GM12864 (cell line): ENCODE measurements around the gene TRIM69.

Experiments
- DNase-seq: peaks from one replicate; pipeline ENCODE4 v3.0.0-alpha.2; 2011; ENCODE audit warnings: low read depth
- H3K4me3 ChIP-seq: 2 replicates; pipeline ENCODE4 v1.5.1; 2011; ENCODE audit warnings: mild to moderate bottlenecking, low read depth, low read length, control low read depth
- CTCF ChIP-seq: IDR thresholded peaks from 2 replicates; pipeline ENCODE4 v1.5.1; 2011; ENCODE audit warnings: low read depth, mild to moderate bottlenecking, moderate library complexity, low read length, control low read depth, inconsistent platforms; ENCODE audit errors: missing control alignments

TRIM69 gene

GRCh38 chr15:44813231-44813630, 76.9 kb downstream of the TRIM69 start:
- DNase-seq = no peak
- TF ChIP-seq CTCF = no peak
- no peak overlapping the region for H3K4me3 ChIP-seq
